Measurements from ENCODE around the gene STAB2. TPM values are rescaled to one million over a fixed set of nuclear protein-coding genes. Genes with fewer than 3 reads are reported as not detected.

Gene STAB2
- total RNA-seq, 1 donor: not detected

GRCh38 chr12:103677341-103677740 lies 90.3 kb downstream of the STAB2 start:
- no peaks in the 10 kb centered on the region for H3K27me3 ChIP-seq (ENCODE audit: insufficient read depth, low read length)
- no peak overlapping the region for H3K27ac ChIP-seq (ENCODE audit: low read depth, low read length)
- H3K4me3 ChIP-seq (ENCODE audit: insufficient read depth, low read length): no peak overlapping the region
- H3K36me3 ChIP-seq (ENCODE audit: insufficient read depth, low read length): no peaks in the 10 kb centered on the region
- H3K79me2 ChIP-seq (ENCODE audit: insufficient read depth, low read length): no peaks in the 10 kb centered on the region
- no peak overlapping the region for H2AFZ ChIP-seq (ENCODE audit: low read length)
- no peaks in the 10 kb centered on the region for H3K9me3 ChIP-seq (ENCODE audit: low read depth, low read length)
- no peak overlapping the region for H3K4me2 ChIP-seq (ENCODE audit: insufficient read depth, low read length)
- DNase-seq (ENCODE audit: insufficient read length, low spot score, missing footprints): no peak
- H3K4me1 ChIP-seq (ENCODE audit: insufficient read depth, low read length): peaks cover 4% of the 10 kb centered on the region
- no peak for TF ChIP-seq CTCF (IDR thresholded peaks at IDR 0.05; ENCODE audit: extremely low read depth, low read depth, low read length)
- H4K20me1 ChIP-seq (ENCODE audit: insufficient read depth, low read length): no peaks in the 10 kb centered on the region

DNA sequence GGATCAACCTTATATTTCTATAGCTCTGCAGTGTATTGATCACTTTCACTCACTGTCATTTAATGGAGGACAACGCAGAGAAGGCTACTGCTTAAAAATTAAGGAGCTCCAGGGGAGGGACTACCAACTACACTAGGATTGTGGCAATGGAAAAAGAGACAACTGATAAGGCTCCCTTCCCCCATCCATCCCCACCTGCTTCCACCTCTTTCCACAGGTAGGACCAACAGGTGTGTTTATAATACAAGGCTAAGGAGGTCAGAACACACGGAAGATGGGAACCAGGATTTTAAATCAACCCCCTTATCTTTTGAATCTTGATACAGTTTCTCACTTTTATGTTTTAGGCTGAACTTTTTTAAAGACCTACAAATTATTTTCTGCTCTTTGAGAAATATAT lies 90.8 kb downstream of the STAB2 start:
- H3K79me2 ChIP-seq (ENCODE audit: insufficient read depth, low read length): no peaks in the 10 kb centered on the region
- H2AFZ ChIP-seq (ENCODE audit: low read length): no peak overlapping the region
- no peaks in the 10 kb centered on the region for H3K27me3 ChIP-seq (ENCODE audit: insufficient read depth, low read length)
- no peaks in the 10 kb centered on the region for H4K20me1 ChIP-seq (ENCODE audit: insufficient read depth, low read length)
- no peak for DNase-seq (ENCODE audit: insufficient read length, low spot score, missing footprints)
- H3K4me1 ChIP-seq (ENCODE audit: insufficient read depth, low read length): no peaks in the 10 kb centered on the region
- H3K4me2 ChIP-seq (ENCODE audit: insufficient read depth, low read length): no peak overlapping the region
- no peaks in the 10 kb centered on the region for H3K9me3 ChIP-seq (ENCODE audit: low read depth, low read length)
- no peaks in the 10 kb centered on the region for H3K36me3 ChIP-seq (ENCODE audit: insufficient read depth, low read length)
- H3K4me3 ChIP-seq (ENCODE audit: insufficient read depth, low read length): no peak overlapping the region
- no peak for TF ChIP-seq CTCF (IDR thresholded peaks at IDR 0.05; ENCODE audit: extremely low read depth, low read depth, low read length)
- no peak overlapping the region for H3K27ac ChIP-seq (ENCODE audit: low read depth, low read length)

DNA sequence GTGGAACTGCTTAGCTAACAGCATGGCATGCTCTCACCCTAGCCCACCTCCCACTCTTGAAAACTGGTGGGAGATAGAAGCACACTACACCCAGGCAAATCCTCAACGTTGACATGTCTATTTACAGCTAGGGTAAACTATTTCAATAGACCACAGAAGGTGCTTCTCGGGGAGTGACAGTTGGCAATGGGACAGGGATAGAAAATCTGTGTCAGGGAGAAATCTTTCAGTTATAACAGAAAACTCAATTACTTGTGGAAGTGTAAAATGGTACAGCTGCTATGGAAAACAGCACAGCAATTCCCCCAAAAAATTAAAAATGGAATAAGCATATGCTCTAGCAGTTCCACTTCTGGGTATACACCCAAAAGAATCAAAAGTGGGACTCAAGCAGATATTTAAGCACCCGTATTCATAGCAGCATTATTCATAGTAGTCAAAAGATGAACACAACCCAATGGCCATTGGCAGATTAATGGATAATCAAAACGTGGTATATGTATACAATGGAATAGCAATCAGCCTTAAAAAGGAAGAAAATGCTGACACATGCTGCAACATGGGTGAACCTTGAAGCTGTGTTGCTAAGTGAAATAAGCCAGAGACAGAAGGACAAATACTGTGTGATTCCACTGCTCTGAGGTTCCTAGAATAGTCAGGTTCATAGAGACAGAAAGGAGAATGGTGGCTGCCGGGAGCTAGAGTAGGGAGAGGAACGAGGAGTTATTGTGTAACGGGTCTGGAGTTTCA lies 92.5 kb downstream of the STAB2 start:
- no peaks in the 10 kb centered on the region for H3K4me1 ChIP-seq (ENCODE audit: insufficient read depth, low read length)
- TF ChIP-seq CTCF (IDR thresholded peaks at IDR 0.05; ENCODE audit: extremely low read depth, low read depth, low read length): no peak

DNA sequence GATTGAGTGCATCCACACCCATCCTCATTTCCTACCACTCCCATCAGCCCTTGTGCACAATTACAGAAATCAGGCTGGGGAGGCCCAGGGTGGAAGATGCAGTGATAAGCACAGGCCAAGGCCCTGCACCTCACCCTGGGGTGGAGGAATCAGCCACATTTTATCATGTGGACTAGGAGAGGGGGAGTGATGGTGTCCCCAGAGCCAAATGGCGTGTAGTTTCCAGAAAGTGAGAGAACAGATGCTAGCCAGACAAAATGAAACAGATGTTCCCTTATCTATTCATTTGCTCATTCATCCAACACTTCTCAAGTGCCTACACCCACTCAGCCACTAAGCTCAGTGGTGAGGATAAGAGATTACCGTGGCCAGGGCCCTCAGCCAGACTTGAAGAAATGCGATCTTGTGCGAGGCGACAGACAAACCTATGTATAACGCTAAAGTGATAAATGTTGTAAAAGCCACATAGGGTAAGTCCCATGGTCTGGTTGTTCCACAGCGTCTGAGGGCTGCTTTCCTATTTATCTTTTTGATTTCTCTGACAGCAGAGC lies 93.6 kb downstream of the STAB2 start:
- Histone ChIP-seq H3K9me3 (ENCODE audit: low read depth, low read length) (no peaks in the 10 kb centered on the region), H3K79me2 (ENCODE audit: insufficient read depth, low read length) (no peaks in the 10 kb centered on the region), H3K36me3 (ENCODE audit: insufficient read depth, low read length) (no peaks in the 10 kb centered on the region), H3K4me3 (ENCODE audit: insufficient read depth, low read length) (no peak overlapping the region), H4K20me1 (ENCODE audit: insufficient read depth, low read length) (no peaks in the 10 kb centered on the region), H3K4me2 (ENCODE audit: insufficient read depth, low read length) (no peak overlapping the region), H3K27me3 (ENCODE audit: insufficient read depth, low read length) (no peaks in the 10 kb centered on the region), H3K4me1 (ENCODE audit: insufficient read depth, low read length) (no peaks in the 10 kb centered on the region), H3K27ac (ENCODE audit: low read depth, low read length) (no peak overlapping the region), H2AFZ (ENCODE audit: low read length) (no peak overlapping the region)
- no peak for DNase-seq (ENCODE audit: insufficient read length, low spot score, missing footprints)
- TF ChIP-seq CTCF (IDR thresholded peaks at IDR 0.05; ENCODE audit: extremely low read depth, low read depth, low read length): no peak

More for the DNA sequence above, 92.5 kb downstream of the STAB2 start:
- Histone ChIP-seq H3K4me2 (ENCODE audit: insufficient read depth, low read length) (no peak overlapping the region), H3K79me2 (ENCODE audit: insufficient read depth, low read length) (no peaks in the 10 kb centered on the region), H3K27me3 (ENCODE audit: insufficient read depth, low read length) (no peaks in the 10 kb centered on the region), H3K27ac (ENCODE audit: low read depth, low read length) (no peak overlapping the region), H2AFZ (ENCODE audit: low read length) (no peak overlapping the region), H3K36me3 (ENCODE audit: insufficient read depth, low read length) (no peaks in the 10 kb centered on the region), H3K4me3 (ENCODE audit: insufficient read depth, low read length) (no peak overlapping the region), H4K20me1 (ENCODE audit: insufficient read depth, low read length) (no peaks in the 10 kb centered on the region), H3K9me3 (ENCODE audit: low read depth, low read length) (no peaks in the 10 kb centered on the region)
- DNase-seq (ENCODE audit: insufficient read length, low spot score, missing footprints): no peak
